ENCODE data around the gene ROBO3.

ROBO3 gene

GRCh38 chr11:124869331-124869730 is 4.1 kb downstream of the ROBO3 start:
- Histone ChIP-seq H3K23ac (ENCODE audit: low read length) (no peak overlapping the region), H4K12ac (ENCODE audit: low read depth, low read length) (no peak overlapping the region), H3K27ac (ENCODE audit: low read depth, low read length) (no peak overlapping the region), H2AFZ (ENCODE audit: insufficient read depth, low read length, poor library complexity) (no peak overlapping the region), H3K4me2 (ENCODE audit: low read length) (no peak overlapping the region), H3K27me3 (ENCODE audit: insufficient read depth, low read length) (peaks cover 66% of the 10 kb centered on the region), H3K4me1 (ENCODE audit: control insufficient read depth in 1 of 2, insufficient read depth in 2 of 2, low read length in 2 of 2) (peaks cover 0 to 2% of the 10 kb centered on the region in 2 experiments), H3K9me3 (ENCODE audit: insufficient read depth, low read depth, low read length) (peaks cover 12% of the 10 kb centered on the region), H4K8ac (ENCODE audit: low read depth, low read length) (no peak overlapping the region), H4K91ac (ENCODE audit: low read depth, low read length) (no peak overlapping the region), H2BK12ac (ENCODE audit: low read length) (no peak overlapping the region), H3K9ac (ENCODE audit: low read length) (no peak overlapping the region), H2BK5ac (ENCODE audit: low read depth, low read length, poor library complexity) (no peak overlapping the region), H3K36me3 (ENCODE audit: control insufficient read depth in 1 of 2, insufficient read depth in 2 of 2, low read length in 2 of 2) (no peaks in the 10 kb centered on the region), H3K18ac (ENCODE audit: low read length) (no peak overlapping the region), H3K79me2 (ENCODE audit: control insufficient read depth, insufficient read depth, low read length, poor library complexity) (no peaks in the 10 kb centered on the region), H2AK5ac (ENCODE audit: low read length) (no peak overlapping the region), H2BK120ac (ENCODE audit: insufficient read depth, low read length, poor library complexity) (no peak overlapping the region), H3K79me1 (ENCODE audit: low read length) (no peaks in the 10 kb centered on the region), H3K4ac (ENCODE audit: low read depth, low read length) (no peak overlapping the region), H3K4me3 (ENCODE audit: low read depth, low read length) (no peak overlapping the region), H3K14ac (ENCODE audit: low read length) (no peak overlapping the region)
- no CpG with 5 or more reads among the region's 16 CpGs for WGBS (ENCODE audit: extremely low coverage, insufficient coverage, insufficient read length)
- DNase-seq = no peak

GRCh38 chr11:124869856-124870387 is 4.7 kb downstream of the ROBO3 start:
- Histone ChIP-seq H3K9ac (ENCODE audit: low read length) (no peak overlapping the region), H3K4ac (ENCODE audit: low read depth, low read length) (no peak overlapping the region), H3K27me3 (ENCODE audit: insufficient read depth, low read length) (peaks cover 61% of the 10 kb centered on the region), H3K23ac (ENCODE audit: low read length) (no peak overlapping the region), H2BK120ac (ENCODE audit: insufficient read depth, low read length, poor library complexity) (no peak overlapping the region), H3K18ac (ENCODE audit: low read length) (no peak overlapping the region), H3K4me1 (ENCODE audit: control insufficient read depth in 1 of 2, insufficient read depth in 2 of 2, low read length in 2 of 2) (peaks cover 0 to 2% of the 10 kb centered on the region in 2 experiments), H4K8ac (ENCODE audit: low read depth, low read length) (no peak overlapping the region), H3K36me3 (ENCODE audit: control insufficient read depth in 1 of 2, insufficient read depth in 2 of 2, low read length in 2 of 2) (no peaks in the 10 kb centered on the region), H3K4me3 (ENCODE audit: low read depth, low read length) (no peak overlapping the region), H4K12ac (ENCODE audit: low read depth, low read length) (no peak overlapping the region), H3K27ac (ENCODE audit: low read depth, low read length) (no peak overlapping the region), H2BK12ac (ENCODE audit: low read length) (no peak overlapping the region), H3K79me1 (ENCODE audit: low read length) (no peaks in the 10 kb centered on the region), H2AK5ac (ENCODE audit: low read length) (no peak overlapping the region), H4K91ac (ENCODE audit: low read depth, low read length) (no peak overlapping the region), H2AFZ (ENCODE audit: insufficient read depth, low read length, poor library complexity) (no peak overlapping the region), H3K9me3 (ENCODE audit: insufficient read depth, low read depth, low read length) (peaks cover 12% of the 10 kb centered on the region), H2BK5ac (ENCODE audit: low read depth, low read length, poor library complexity) (no peak overlapping the region), H3K4me2 (ENCODE audit: low read length) (no peak overlapping the region), H3K14ac (ENCODE audit: low read length) (no peak overlapping the region), H3K79me2 (ENCODE audit: control insufficient read depth, insufficient read depth, low read length, poor library complexity) (no peaks in the 10 kb centered on the region)
- peak in 1 of 2 donors; percentile 27 for DNase-seq
- no CpG with 5 or more reads among the region's 14 CpGs for WGBS (ENCODE audit: extremely low coverage, insufficient coverage, insufficient read length)

GRCh38 chr11:124870430-124870829 is 5.2 kb downstream of the ROBO3 start:
- Histone ChIP-seq H3K79me2 (ENCODE audit: control insufficient read depth, insufficient read depth, low read length, poor library complexity) (no peaks in the 10 kb centered on the region), H2BK120ac (ENCODE audit: insufficient read depth, low read length, poor library complexity) (no peak overlapping the region), H3K4me3 (ENCODE audit: low read depth, low read length) (no peak overlapping the region), H3K36me3 (ENCODE audit: control insufficient read depth in 1 of 2, insufficient read depth in 2 of 2, low read length in 2 of 2) (no peaks in the 10 kb centered on the region), H3K27me3 (ENCODE audit: insufficient read depth, low read length) (peaks cover 56% of the 10 kb centered on the region), H4K8ac (ENCODE audit: low read depth, low read length) (no peak overlapping the region), H4K91ac (ENCODE audit: low read depth, low read length) (no peak overlapping the region), H2AK5ac (ENCODE audit: low read length) (no peak overlapping the region), H3K18ac (ENCODE audit: low read length) (no peak overlapping the region), H3K14ac (ENCODE audit: low read length) (no peak overlapping the region), H2BK12ac (ENCODE audit: low read length) (no peak overlapping the region), H2BK5ac (ENCODE audit: low read depth, low read length, poor library complexity) (no peak overlapping the region), H2AFZ (ENCODE audit: insufficient read depth, low read length, poor library complexity) (no peak overlapping the region), H3K4me2 (ENCODE audit: low read length) (no peak overlapping the region), H3K27ac (ENCODE audit: low read depth, low read length) (no peak overlapping the region), H3K9ac (ENCODE audit: low read length) (no peak overlapping the region), H3K23ac (ENCODE audit: low read length) (no peak overlapping the region), H3K4ac (ENCODE audit: low read depth, low read length) (no peak overlapping the region), H3K79me1 (ENCODE audit: low read length) (no peaks in the 10 kb centered on the region), H3K9me3 (ENCODE audit: insufficient read depth, low read depth, low read length) (peaks cover 10% of the 10 kb centered on the region), H4K12ac (ENCODE audit: low read depth, low read length) (no peak overlapping the region), H3K4me1 (ENCODE audit: control insufficient read depth in 1 of 2, insufficient read depth in 2 of 2, low read length in 2 of 2) (peaks cover 0 to 2% of the 10 kb centered on the region in 2 experiments)
- WGBS (ENCODE audit: extremely low coverage, insufficient coverage, insufficient read length) = no CpG with 5 or more reads among the region's 7 CpGs
- DNase-seq = no peak

DNA sequence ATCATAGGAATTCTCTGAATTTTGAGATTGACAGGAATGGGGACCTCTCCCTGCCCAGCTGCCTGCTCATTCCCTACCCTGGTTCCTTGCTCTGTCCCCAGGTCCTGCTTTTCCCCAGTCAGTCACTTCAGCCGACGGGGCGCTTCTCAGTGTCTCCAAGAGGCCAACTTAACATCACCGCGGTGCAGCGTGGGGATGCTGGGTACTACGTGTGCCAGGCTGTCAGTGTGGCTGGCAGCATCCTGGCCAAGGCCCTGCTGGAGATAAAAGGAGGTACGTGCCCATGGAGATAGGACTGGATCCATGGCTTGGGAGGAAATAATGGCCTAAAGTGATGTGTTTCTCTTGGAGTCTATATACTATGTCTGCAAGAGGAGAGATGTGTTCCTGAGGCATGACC is 7.0 kb downstream of the ROBO3 start:
- DNase-seq = peak; percentile 16 to 63
- Histone ChIP-seq H2AK5ac (ENCODE audit: low read length) (no peak overlapping the region), H3K18ac (ENCODE audit: low read length) (no peak overlapping the region), H3K79me1 (ENCODE audit: low read length) (peaks cover 2% of the 10 kb centered on the region), H2AFZ (ENCODE audit: insufficient read depth, low read length, poor library complexity) (no peak overlapping the region), H3K36me3 (ENCODE audit: control insufficient read depth in 1 of 2, insufficient read depth in 2 of 2, low read length in 2 of 2) (no peaks in the 10 kb centered on the region), H3K23ac (ENCODE audit: low read length) (no peak overlapping the region), H3K4me3 (ENCODE audit: low read depth, low read length) (no peak overlapping the region), H2BK12ac (ENCODE audit: low read length) (no peak overlapping the region), H4K91ac (ENCODE audit: low read depth, low read length) (no peak overlapping the region), H3K27me3 (ENCODE audit: insufficient read depth, low read length) (peaks cover 42% of the 10 kb centered on the region), H3K4me1 (ENCODE audit: control insufficient read depth in 1 of 2, insufficient read depth in 2 of 2, low read length in 2 of 2) (peaks cover 0 to 7% of the 10 kb centered on the region in 2 experiments), H3K9ac (ENCODE audit: low read length) (no peak overlapping the region), H3K79me2 (ENCODE audit: control insufficient read depth, insufficient read depth, low read length, poor library complexity) (peaks cover 2% of the 10 kb centered on the region), H3K14ac (ENCODE audit: low read length) (no peak overlapping the region), H2BK120ac (ENCODE audit: insufficient read depth, low read length, poor library complexity) (no peak overlapping the region), H4K12ac (ENCODE audit: low read depth, low read length) (no peak overlapping the region), H3K9me3 (ENCODE audit: insufficient read depth, low read depth, low read length) (peaks cover 7% of the 10 kb centered on the region), H2BK5ac (ENCODE audit: low read depth, low read length, poor library complexity) (no peak overlapping the region), H3K27ac (ENCODE audit: low read depth, low read length) (no peak overlapping the region), H4K8ac (ENCODE audit: low read depth, low read length) (no peak overlapping the region), H3K4ac (ENCODE audit: low read depth, low read length) (no peak overlapping the region), H3K4me2 (ENCODE audit: low read length) (no peak overlapping the region)
- no CpG with 5 or more reads among the region's 8 CpGs for WGBS (ENCODE audit: extremely low coverage, insufficient coverage, insufficient read length)
